Measurements from ENCODE around the gene SPATA46. TPM values are rescaled to one million over a fixed set of nuclear protein-coding genes. Genes with fewer than 3 reads are reported as not detected.
A peak's percentile ranks its signal among the peaks of the same experiment; 100 is the strongest.

SPATA46 gene
- total RNA-seq, 1 donor from 2014 or later = not detected

DNA sequence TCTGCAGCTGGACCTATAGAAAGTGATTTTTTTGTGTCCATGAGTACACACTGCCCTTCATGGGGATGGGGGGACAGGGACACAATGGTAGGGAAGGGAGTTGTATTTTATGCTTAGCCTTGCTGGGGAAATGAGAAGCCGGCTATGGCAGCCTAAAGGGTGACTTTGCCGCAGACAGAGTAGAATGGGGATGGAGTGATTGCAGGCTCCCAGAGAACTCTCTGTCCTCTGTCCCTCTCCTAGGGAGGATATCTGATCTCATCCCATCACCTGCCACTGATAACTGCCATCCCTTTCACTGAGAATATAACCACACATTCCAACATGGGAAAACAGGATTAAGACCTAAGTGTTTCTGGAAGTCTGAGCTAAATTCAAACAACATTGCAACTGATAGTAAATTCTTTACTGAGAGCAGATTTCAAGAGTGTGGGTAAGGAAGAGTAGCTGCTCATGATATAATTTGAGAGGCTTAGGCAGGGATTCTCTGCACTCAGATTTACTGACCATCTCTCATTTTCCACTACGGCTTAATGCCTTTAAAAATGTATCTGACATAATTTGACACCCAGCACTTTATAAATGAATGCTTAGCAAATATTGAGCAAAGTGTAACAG lies 21.4 kb upstream of the SPATA46 start:
- H3K36me3 Mint-ChIP-seq (ENCODE audit: low read depth) = no peaks in the 10 kb centered on the region
- H3K4me3 Mint-ChIP-seq (ENCODE audit: unreplicated experiment) = no peak overlapping the region
- H3K9me3 Mint-ChIP-seq (ENCODE audit: low read depth) = no peaks in the 10 kb centered on the region
- peaks cover 15% of the 10 kb centered on the region for H3K4me1 Mint-ChIP-seq (ENCODE audit: low read depth)
- TF ChIP-seq CTCF (IDR thresholded peaks at IDR 0.05) = no peak
- H3K27me3 Mint-ChIP-seq (ENCODE audit: low read depth) = peaks cover 15% of the 10 kb centered on the region
- H3K27ac Mint-ChIP-seq (ENCODE audit: unreplicated experiment) = no peak overlapping the region
- DNase-seq (ENCODE audit: low spot score) = no peak

DNA sequence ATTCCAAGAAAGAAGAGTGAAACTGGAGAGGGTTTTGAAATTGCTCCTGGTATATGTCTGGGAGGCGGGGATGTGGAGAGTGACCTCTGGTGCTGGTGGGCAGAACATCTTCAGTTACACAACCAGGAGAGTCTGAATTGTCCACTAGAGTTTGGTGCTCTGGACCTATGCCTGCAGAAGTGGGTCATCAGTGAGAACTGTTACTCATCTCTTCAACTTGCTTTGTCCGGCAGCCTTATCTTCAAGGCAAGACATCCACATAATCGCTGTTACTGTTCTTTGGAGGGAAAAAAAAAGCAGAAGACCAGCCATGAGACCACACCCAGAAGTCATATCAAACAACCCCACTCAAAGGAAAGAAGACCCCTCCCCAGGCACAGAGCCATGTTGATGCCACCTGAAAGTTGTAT lies 20.4 kb upstream of the SPATA46 start:
- Mint-ChIP-seq H3K4me1 (ENCODE audit: low read depth) (peaks cover 15% of the 10 kb centered on the region), H3K27ac (ENCODE audit: unreplicated experiment) (no peak overlapping the region), H3K9me3 (ENCODE audit: low read depth) (no peaks in the 10 kb centered on the region), H3K27me3 (ENCODE audit: low read depth) (peaks cover 15% of the 10 kb centered on the region), H3K36me3 (ENCODE audit: low read depth) (no peaks in the 10 kb centered on the region), H3K4me3 (ENCODE audit: unreplicated experiment) (no peak overlapping the region)
- DNase-seq (ENCODE audit: low spot score) = no peak
- TF ChIP-seq CTCF (IDR thresholded peaks at IDR 0.05) = no peak

GRCh38 chr1:162396201-162396906 lies 19.7 kb upstream of the SPATA46 start:
- H3K4me1 Mint-ChIP-seq (ENCODE audit: low read depth) = peaks cover 15% of the 10 kb centered on the region
- no peak for DNase-seq (ENCODE audit: low spot score)
- no peak overlapping the region for H3K4me3 Mint-ChIP-seq (ENCODE audit: unreplicated experiment)
- no peaks in the 10 kb centered on the region for H3K9me3 Mint-ChIP-seq (ENCODE audit: low read depth)
- no peak overlapping the region for H3K27ac Mint-ChIP-seq (ENCODE audit: unreplicated experiment)
- TF ChIP-seq CTCF (IDR thresholded peaks at IDR 0.05) = no peak
- H3K27me3 Mint-ChIP-seq (ENCODE audit: low read depth) = peaks cover 15% of the 10 kb centered on the region
- H3K36me3 Mint-ChIP-seq (ENCODE audit: low read depth) = no peaks in the 10 kb centered on the region

GRCh38 chr1:162391790-162392563 lies 15.3 kb upstream of the SPATA46 start:
- Mint-ChIP-seq H3K27me3 (ENCODE audit: low read depth) (peaks cover 9% of the 10 kb centered on the region), H3K4me3 (ENCODE audit: unreplicated experiment) (no peak overlapping the region), H3K36me3 (ENCODE audit: low read depth) (no peaks in the 10 kb centered on the region), H3K4me1 (ENCODE audit: low read depth) (no peaks in the 10 kb centered on the region), H3K9me3 (ENCODE audit: low read depth) (no peaks in the 10 kb centered on the region), H3K27ac (ENCODE audit: unreplicated experiment) (no peak overlapping the region)
- TF ChIP-seq CTCF (IDR thresholded peaks at IDR 0.05) = peak; percentile 91
- DNase-seq (ENCODE audit: low spot score) = no peak

DNA sequence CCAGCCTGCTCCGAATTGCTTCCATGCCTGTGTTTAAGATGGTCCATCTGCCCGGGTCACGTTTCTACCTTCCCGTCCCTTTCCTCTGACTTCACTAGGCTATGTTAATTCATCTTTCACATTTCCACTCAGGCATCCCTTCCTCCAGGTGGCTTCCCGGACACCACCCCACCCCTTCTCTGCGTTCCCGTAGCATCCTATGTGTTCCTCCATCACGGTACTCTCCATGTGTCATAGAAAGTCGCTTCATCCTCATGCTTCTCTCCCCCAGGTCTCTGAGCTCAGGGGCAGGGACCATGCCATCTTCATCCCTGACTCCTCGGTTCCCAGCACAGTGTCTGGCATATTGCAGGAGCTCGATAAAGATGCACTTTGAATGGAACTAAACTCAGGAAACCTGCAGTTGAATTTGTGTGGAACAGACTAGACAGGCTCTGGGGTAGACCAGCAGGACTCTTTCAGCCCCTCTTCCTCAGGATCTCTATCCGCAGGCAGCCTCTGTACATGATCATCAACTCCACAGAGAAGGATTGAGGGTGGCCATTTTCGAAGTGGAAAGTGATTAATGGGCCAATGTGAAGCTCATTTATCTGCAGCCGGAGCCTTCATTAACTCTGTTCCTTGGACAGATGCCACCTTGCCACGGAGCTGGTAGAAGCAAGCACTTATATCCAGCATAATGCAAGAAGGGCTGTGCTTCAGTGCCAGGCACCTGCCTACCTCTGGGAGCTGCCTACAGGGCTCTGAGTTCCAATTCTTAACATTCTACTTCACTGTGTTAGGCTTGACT lies 13.9 kb upstream of the SPATA46 start:
- Mint-ChIP-seq H3K27ac (ENCODE audit: unreplicated experiment) (no peak overlapping the region), H3K9me3 (ENCODE audit: low read depth) (no peaks in the 10 kb centered on the region), H3K36me3 (ENCODE audit: low read depth) (peaks cover 1% of the 10 kb centered on the region), H3K4me1 (ENCODE audit: low read depth) (no peaks in the 10 kb centered on the region), H3K27me3 (ENCODE audit: low read depth) (no peaks in the 10 kb centered on the region), H3K4me3 (ENCODE audit: unreplicated experiment) (no peak overlapping the region)
- no peak for TF ChIP-seq CTCF (IDR thresholded peaks at IDR 0.05)
- DNase-seq (ENCODE audit: low spot score) = no peak

Measured in chondrocyte (in vitro differentiated cells).